Epithelial cell of prostate (primary cell): ENCODE data around the gene GNB2.
A peak's percentile ranks its signal among the peaks of the same experiment; 100 is the strongest.
"Not testable (repeated sequence)": the region's sequence is repeated elsewhere in the genome, so short reads cannot be mapped to it uniquely, and the experiment has no call there.

ENCODE experiments used
- DNase-seq: peaks from one replicate; pipeline ENCODE4 v3.0.0-alpha.2; 2011; ENCODE audit warnings: low read depth, low spot score
- H3K27ac ChIP-seq: fragments of 450-650 bp; 2 replicates; pipeline ENCODE4 v1.5.1; 2017; ENCODE audit warnings: mild to moderate bottlenecking

The GNB2 gene

GRCh38 chr7:100662194-100662776, 11.3 kb upstream of the GNB2 start:
- H3K27ac ChIP-seq, DNase-seq: not testable (repeated sequence)

GRCh38 chr7:100665168-100665726, 8.3 kb upstream of the GNB2 start:
- no peak overlapping the region for H3K27ac ChIP-seq
- DNase-seq: no peak

- DNase-seq: no peak
- no peak overlapping the region for H3K27ac ChIP-seq
Measured at GRCh38 chr7:100667331-100668068, 6.0 kb upstream of the GNB2 start.

DNA sequence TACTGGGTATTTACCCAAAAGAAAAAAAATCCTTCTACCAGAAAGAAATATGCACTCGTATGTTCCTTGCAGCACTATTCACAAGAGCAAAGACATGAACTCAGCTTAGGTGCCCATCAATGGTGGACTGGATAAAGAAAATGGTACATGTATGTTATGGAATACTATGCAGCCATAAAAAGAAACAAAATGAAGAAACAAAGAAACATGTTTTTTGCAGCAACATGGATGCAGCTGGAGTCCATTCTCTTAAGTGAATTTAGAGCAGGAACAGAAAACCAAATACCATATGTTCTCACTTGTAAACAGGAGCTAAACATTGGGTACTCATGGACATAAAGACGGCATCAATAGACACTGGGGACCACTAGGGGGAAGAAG, 5.5 kb upstream of the GNB2 start:
- no peak overlapping the region for H3K27ac ChIP-seq
- DNase-seq: no peak

GRCh38 chr7:100669106-100669505, 4.4 kb upstream of the GNB2 start:
- not testable (repeated sequence) for H3K27ac ChIP-seq, DNase-seq

DNA sequence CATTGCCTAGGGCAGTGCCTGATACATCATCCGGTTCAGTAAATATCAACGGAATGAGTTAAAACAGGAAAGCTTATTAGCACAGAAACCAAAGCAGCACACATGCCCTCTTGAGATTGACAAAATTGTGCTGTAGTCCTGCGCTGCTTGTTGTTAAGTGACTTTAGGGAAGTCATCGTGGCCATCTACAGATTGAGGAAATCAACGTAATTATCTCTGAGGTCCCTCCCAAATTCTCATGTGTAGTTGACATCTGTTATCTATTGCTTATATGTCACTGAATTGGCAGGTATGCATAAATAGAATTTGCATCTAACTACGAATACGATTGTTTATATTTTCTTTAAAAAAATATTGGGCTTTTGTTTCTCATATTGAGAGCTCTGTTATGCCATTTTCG, 3.5 kb upstream of the GNB2 start:
- no peak overlapping the region for H3K27ac ChIP-seq

GRCh38 chr7:100671353-100672327, 1.9 kb upstream of the GNB2 start:
- DNase-seq: no peak
- H3K27ac ChIP-seq: no peak overlapping the region

More for the DNA sequence above, 3.5 kb upstream of the GNB2 start:
- DNase-seq: no peak

GRCh38 chr7:100673942-100674410, 436 bp downstream of the GNB2 start:
- no peak for DNase-seq
- peak overlapping the region; percentile 87 for H3K27ac ChIP-seq

GRCh38 chr7:100674411-100675104, 1.0 kb downstream of the GNB2 start:
- DNase-seq: no peak

GRCh38 chr7:100675105-100675451, 1.5 kb downstream of the GNB2 start:
- no peak for DNase-seq
- peak overlapping the region; percentile 87 for H3K27ac ChIP-seq

More at GRCh38 chr7:100674411-100675104, 1.0 kb downstream of the GNB2 start:
- peak overlapping the region; percentile 87 for H3K27ac ChIP-seq

GRCh38 chr7:100675581-100676350, 2.2 kb downstream of the GNB2 start:
- H3K27ac ChIP-seq: peak overlapping the region; percentile 87
- DNase-seq: no peak

- H3K27ac ChIP-seq: peak overlapping the region; percentile 87
- DNase-seq: no peak
Measured at GRCh38 chr7:100676501-100677306, 3.2 kb downstream of the GNB2 start.

DNA sequence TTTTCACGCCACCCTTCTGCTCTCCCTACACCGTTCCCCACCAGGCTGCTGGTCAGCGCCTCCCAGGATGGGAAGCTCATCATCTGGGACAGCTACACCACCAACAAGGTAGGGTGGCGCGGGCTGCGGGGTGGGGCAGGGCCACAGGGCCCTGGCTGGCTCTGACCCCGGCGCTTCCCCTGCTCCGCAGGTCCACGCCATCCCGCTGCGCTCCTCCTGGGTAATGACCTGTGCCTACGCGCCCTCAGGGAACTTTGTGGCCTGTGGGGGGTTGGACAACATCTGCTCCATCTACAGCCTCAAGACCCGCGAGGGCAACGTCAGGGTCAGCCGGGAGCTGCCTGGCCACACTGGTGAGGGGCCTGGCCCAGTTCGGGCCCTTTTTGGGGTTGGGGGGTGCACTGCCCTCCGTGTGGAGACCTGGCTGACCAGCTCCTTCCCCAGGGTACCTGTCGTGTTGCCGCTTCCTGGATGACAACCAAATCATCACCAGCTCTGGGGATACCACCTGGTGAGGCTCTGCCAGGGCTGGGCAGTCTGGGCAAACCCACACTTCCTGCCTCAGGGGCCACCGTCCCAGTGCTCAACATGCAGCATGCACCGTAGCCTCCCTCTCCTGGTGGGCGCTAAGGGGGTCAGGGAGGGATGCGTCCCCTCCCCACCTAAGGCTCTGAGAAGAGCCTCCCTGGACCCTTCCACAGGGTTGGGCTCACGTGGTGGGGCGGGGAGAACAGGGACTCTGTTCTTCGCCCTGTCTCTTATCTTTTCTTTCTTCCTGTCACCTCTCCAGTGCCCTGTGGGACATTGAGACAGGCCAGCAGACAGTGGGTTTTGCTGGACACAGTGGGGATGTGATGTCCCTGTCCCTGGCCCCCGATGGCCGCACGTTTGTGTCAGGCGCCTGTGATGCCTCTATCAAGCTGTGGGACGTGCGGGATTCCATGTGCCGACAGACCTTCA, 4.0 kb downstream of the GNB2 start:
- no peak overlapping the region for H3K27ac ChIP-seq
- DNase-seq: no peak

DNA sequence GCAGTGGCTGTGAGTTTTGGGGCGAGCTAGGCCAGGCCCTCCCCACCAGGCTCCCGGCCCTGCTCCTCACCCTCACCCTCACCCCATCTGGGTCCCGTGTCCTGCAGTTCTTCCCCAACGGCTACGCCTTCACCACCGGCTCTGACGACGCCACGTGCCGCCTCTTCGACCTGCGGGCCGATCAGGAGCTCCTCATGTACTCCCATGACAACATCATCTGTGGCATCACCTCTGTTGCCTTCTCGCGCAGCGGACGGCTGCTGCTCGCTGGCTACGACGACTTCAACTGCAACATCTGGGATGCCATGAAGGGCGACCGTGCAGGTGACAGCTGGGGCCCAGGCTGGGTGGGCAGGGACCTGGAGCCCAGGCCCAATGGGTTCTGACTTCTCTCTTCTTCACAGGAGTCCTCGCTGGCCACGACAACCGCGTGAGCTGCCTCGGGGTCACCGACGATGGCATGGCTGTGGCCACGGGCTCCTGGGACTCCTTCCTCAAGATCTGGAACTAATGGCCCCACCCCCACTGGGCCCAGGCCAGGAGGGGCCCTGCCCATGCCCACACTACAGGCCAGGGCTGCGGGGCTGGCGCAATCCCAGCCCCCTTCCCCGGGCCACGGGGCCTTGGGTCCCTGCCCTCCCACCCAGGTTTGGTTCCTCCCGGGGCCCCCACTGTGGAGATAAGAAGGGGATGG, 4.9 kb downstream of the GNB2 start:
- no peak for DNase-seq
- no peak overlapping the region for H3K27ac ChIP-seq

GRCh38 chr7:100679129-100679926, 5.8 kb downstream of the GNB2 start:
- peak overlapping the region; percentile 3 for H3K27ac ChIP-seq
- DNase-seq: no peak
